Endothelial cell of umbilical vein (primary cell): ENCODE measurements around the gene LY6G6C. TPM values are rescaled to one million over a fixed set of nuclear protein-coding genes. Genes with fewer than 3 reads are reported as not detected.

Experiments
- BruUV-seq: library from RNA; stranded (reverse); fragments of 400-500 nt; replicated peaks from 2 replicates; lab custom pipeline; 2021; lab: Mats Ljungman, UMichigan
- CTCF ChIA-PET: fragments of 300-600, 350-600 bp; sonication (Branson Sonifier 250); formaldehyde crosslinking; loops from one replicate; lab custom pipeline; 2021; ENCODE audit warnings: antibody characterized with exemption, inconsistent platforms; lab: Charles Lee
- POLR2A ChIA-PET: fragments of 300-600, 350-600 bp; sonication (Branson Sonifier 250); formaldehyde crosslinking; loops from one replicate; lab custom pipeline; 2021; ENCODE audit warnings: antibody characterized with exemption, inconsistent platforms; lab: Charles Lee
- DNase-seq: peaks from one replicate; pipeline ENCODE4 v3.0.0-alpha.2; 2011; ENCODE audit warnings: low read depth, low spot score
- FAIRE-seq: peaks from 2 replicates; lab custom pipeline; 2011; peaks lifted over from hg19 to GRCh38; lab: Jason Lieb, UNC
- H2AFZ ChIP-seq: 2 replicates; pipeline ENCODE4 v1.6.0; 2012; ENCODE audit warnings: low read depth, low read length, control low read depth, inconsistent platforms
- H3K27ac ChIP-seq: 2 replicates; pipeline ENCODE4 v1.5.1; 2011; ENCODE audit warnings: low read depth, mild to moderate bottlenecking, control low read depth, low read length, moderate library complexity; ENCODE audit not compliant: insufficient read depth
- H3K27me3 ChIP-seq, 2 experiments: 2 replicates each; pipeline versions ENCODE4 v1.6.0 to v1.6.1; 2011; ENCODE audit warnings: low read length in 2 of 2, mixed read lengths in 1 of 2; ENCODE audit not compliant: control insufficient read depth in 2 of 2, insufficient read depth in 2 of 2
- H3K36me3 ChIP-seq, 2 experiments: 2 replicates in 1 of 2; 3 replicates in 1 of 2; pipeline ENCODE4 v1.5.1; 2011; ENCODE audit warnings: low read length in 2 of 2, mild to moderate bottlenecking in 1 of 2, moderate library complexity in 1 of 2; ENCODE audit not compliant: control insufficient read depth in 2 of 2, insufficient read depth in 2 of 2; ENCODE audit errors: extremely low read depth in 1 of 2
- H3K4me1 ChIP-seq: 3 replicates; pipeline ENCODE4 v1.5.1; 2011; ENCODE audit warnings: mild to moderate bottlenecking, low read length; ENCODE audit not compliant: control insufficient read depth, insufficient read depth; ENCODE audit errors: extremely low read depth
- H3K4me2 ChIP-seq: 2 replicates; pipeline ENCODE4 v1.6.1; 2011; ENCODE audit warnings: low read length, control low read depth, mixed read lengths; ENCODE audit not compliant: insufficient read depth
- H3K4me3 ChIP-seq, 3 experiments: fragments of 200-600 bp in 1 of 3; sonication (generic), shearing (Covaris generic) in 1 of 3; replicated peaks in 1 of 3; 2 replicates each; pipeline ENCODE4 v1.5.1; 2011 to 2016; ENCODE audit warnings: control low read depth in 3 of 3, low read length in 3 of 3, mild to moderate bottlenecking in 2 of 3, inconsistent platforms in 1 of 3, low read depth in 1 of 3, moderate library complexity in 1 of 3; ENCODE audit not compliant: insufficient read depth in 1 of 3
- H3K79me2 ChIP-seq: 2 replicates; pipeline ENCODE4 v1.6.0; 2012; ENCODE audit warnings: low read length, inconsistent platforms; ENCODE audit not compliant: control insufficient read depth, insufficient read depth
- H3K9ac ChIP-seq: replicated peaks from 2 replicates; pipeline ENCODE3; 2011; ENCODE audit warnings: low read length, control low read depth; ENCODE audit not compliant: insufficient read depth; ENCODE audit errors: extremely low read depth
- H3K9me1 ChIP-seq: replicated peaks from 3 replicates; pipeline ENCODE4 v1.6.0; 2011; ENCODE audit warnings: mild to moderate bottlenecking, low read length; ENCODE audit not compliant: control insufficient read depth, insufficient read depth; ENCODE audit errors: extremely low read depth
- H3K9me3 ChIP-seq: replicated peaks from 2 replicates; pipeline ENCODE4 v1.5.1; 2012; ENCODE audit warnings: low read length, inconsistent platforms; ENCODE audit not compliant: control insufficient read depth, insufficient read depth
- H4K20me1 ChIP-seq: replicated peaks from 2 replicates; pipeline ENCODE3; 2011; ENCODE audit warnings: mild to moderate bottlenecking, low read length; ENCODE audit not compliant: control insufficient read depth, insufficient read depth; ENCODE audit errors: extremely low read depth
- EZH2 ChIP-seq: IDR thresholded peaks from 2 replicates; pipeline ENCODE4 v1.6.1; 2012; ENCODE audit warnings: borderline replicate concordance, low read depth, mild to moderate bottlenecking, moderate library complexity, low read length, inconsistent platforms; ENCODE audit not compliant: severe bottlenecking
- FOS ChIP-seq: IDR thresholded peaks from 2 replicates; pipeline ENCODE4 v1.6.1; 2011; ENCODE audit warnings: mild to moderate bottlenecking, low read length, moderate library complexity, borderline replicate concordance; ENCODE audit not compliant: insufficient read depth
- GATA2 ChIP-seq: IDR thresholded peaks from 2 replicates; pipeline ENCODE4 v1.7.0; 2011; ENCODE audit warnings: low read depth, mild to moderate bottlenecking, moderate library complexity, mixed read lengths, low read length; ENCODE audit not compliant: insufficient read length, insufficient read depth
- JUN ChIP-seq: IDR thresholded peaks from 2 replicates; pipeline ENCODE4 v1.6.1; 2011; ENCODE audit warnings: borderline replicate concordance, low read depth; ENCODE audit not compliant: insufficient read length, insufficient read depth
- MAX ChIP-seq: IDR thresholded peaks from 2 replicates; pipeline ENCODE4 v1.6.1; 2011; ENCODE audit not compliant: insufficient read depth, insufficient read length
- MYC ChIP-seq: IDR thresholded peaks from one replicate; pipeline ENCODE4 v1.6.1; 2011; ENCODE audit warnings: mild to moderate bottlenecking, low read depth, low read length
- POLR2A ChIP-seq: IDR thresholded peaks from 2 replicates; pipeline ENCODE4 v1.6.1; 2012; ENCODE audit warnings: low read depth, mild to moderate bottlenecking, control low read depth, low read length
- POLR2AphosphoS5 ChIP-seq: IDR thresholded peaks from 2 replicates; pipeline ENCODE4 v1.6.1; 2012; ENCODE audit warnings: low read depth, mild to moderate bottlenecking, control low read depth, low read length, moderate library complexity; ENCODE audit not compliant: insufficient read depth
- dilution Hi-C: fragments of 300-500 bp; cut with MboI; formaldehyde crosslinking; loops from one replicate; pipeline ENCODE4 v1.15.0; 2019; ENCODE audit warnings: low sequenced_read_pairs; ENCODE audit not compliant: extremely low pct_ligation_motif_present
- intact Hi-C: fragments of 100-400 bp; cut with micrococcal nuclease; formaldehyde crosslinking; loops from one replicate; pipeline ENCODE4 v1.10.0; 2022
- polyA plus RNA-seq, 4 experiments: library from polyadenylated mRNA; depleted of rRNA in 3 of 4; stranded (reverse) in 3 of 4; unstranded in 1 of 4; fragments of >200 nt; gene quantifications; 2 replicates each; pipeline versions ENCODE4 v1.2.1 to v1.2.3, GENCODE V29; 2011 to 2012; ENCODE audit warnings: missing spikeins in 1 of 4
- total RNA-seq: library from RNA; stranded (reverse); gene quantifications from 2 replicates; pipeline ENCODE4 v1.2.3, GENCODE V29; 2021
- TF ChIP-seq, protein P1 (sequence below), 2 donors: IDR thresholded peaks; 1 replicate in 1 of 2; 2 replicates in 1 of 2; pipeline ENCODE4 v1.5.1; 2011; ENCODE audit warnings: low read length in 2 of 2, mild to moderate bottlenecking in 2 of 2, moderate library complexity in 2 of 2, control low read depth in 1 of 2, inconsistent platforms in 1 of 2, low read depth in 1 of 2; ENCODE audit not compliant: insufficient read depth in 1 of 2; ENCODE audit errors: extremely low read depth in 1 of 2

Gene LY6G6C
- total and polyA plus RNA-seq, 2 donors (not counting 3 experiments of a cell fraction or from before 2014, with no cell fraction given), result 0.33 TPM; not detected in 1

- TF ChIP-seq MYC (no peak), EZH2 (no peak), POLR2A (no peak), GATA2 (no peak), MAX (no peak), JUN (no peak), FOS (no peak), POLR2AphosphoS5 (no peak)
- TF ChIP-seq, protein P1, sequence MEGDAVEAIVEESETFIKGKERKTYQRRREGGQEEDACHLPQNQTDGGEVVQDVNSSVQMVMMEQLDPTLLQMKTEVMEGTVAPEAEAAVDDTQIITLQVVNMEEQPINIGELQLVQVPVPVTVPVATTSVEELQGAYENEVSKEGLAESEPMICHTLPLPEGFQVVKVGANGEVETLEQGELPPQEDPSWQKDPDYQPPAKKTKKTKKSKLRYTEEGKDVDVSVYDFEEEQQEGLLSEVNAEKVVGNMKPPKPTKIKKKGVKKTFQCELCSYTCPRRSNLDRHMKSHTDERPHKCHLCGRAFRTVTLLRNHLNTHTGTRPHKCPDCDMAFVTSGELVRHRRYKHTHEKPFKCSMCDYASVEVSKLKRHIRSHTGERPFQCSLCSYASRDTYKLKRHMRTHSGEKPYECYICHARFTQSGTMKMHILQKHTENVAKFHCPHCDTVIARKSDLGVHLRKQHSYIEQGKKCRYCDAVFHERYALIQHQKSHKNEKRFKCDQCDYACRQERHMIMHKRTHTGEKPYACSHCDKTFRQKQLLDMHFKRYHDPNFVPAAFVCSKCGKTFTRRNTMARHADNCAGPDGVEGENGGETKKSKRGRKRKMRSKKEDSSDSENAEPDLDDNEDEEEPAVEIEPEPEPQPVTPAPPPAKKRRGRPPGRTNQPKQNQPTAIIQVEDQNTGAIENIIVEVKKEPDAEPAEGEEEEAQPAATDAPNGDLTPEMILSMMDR (IDR thresholded peaks at IDR 0.05; ENCODE audit: extremely low read depth in 1 of 2, insufficient read depth in 1 of 2, low read depth in 1 of 2, low read length in 2 of 2), result no peak
- intact Hi-C loops (no loop called here), dilution Hi-C loops (no loop called here)
- H3K79me2 ChIP-seq, result no peaks in the 10 kb centered on the region
- no peak overlapping the region for H3K27ac ChIP-seq
- CTCF ChIA-PET, result interaction anchor here (0.5 to 0.7 kb wide), 2 partner anchors 27 to 34 kb away, joined by 3 read pairs; no protein-coding TSS in a partner anchor
- no peaks in the 10 kb centered on the region for H3K9me3 ChIP-seq
- peak; percentile 37 for FAIRE-seq
- H4K20me1 ChIP-seq, result no peaks in the 10 kb centered on the region
- no peaks in the 10 kb centered on the region for H3K9me1 ChIP-seq
- peak; percentile 29 for DNase-seq
- POLR2A ChIA-PET, result no interaction called here
- H3K9ac ChIP-seq, result no peak overlapping the region
- no TSS peak for BruUV-seq
- H3K4me3 ChIP-seq, result no peak overlapping the region
- no peak overlapping the region for H2AFZ ChIP-seq
- no peaks in the 10 kb centered on the region for H3K4me1 ChIP-seq
- H3K36me3 ChIP-seq, result peaks cover 2% of the 10 kb centered on the region in 2 experiments
- H3K4me2 ChIP-seq, result no peak overlapping the region
- H3K27me3 ChIP-seq, result no peaks in the 10 kb centered on the region
These were observed 42.0 kb upstream of the LY6G6C start for GRCh38 chr6:31763619-31763940.
